Putamen (tissue), 1 donor: ENCODE data around the gene ASCC1.
"Not testable (repeated sequence)": the region's sequence is repeated elsewhere in the genome, so short reads cannot be mapped to it uniquely, and the experiment has no call there.

Experiments used
- DNase-seq: peaks from one replicate; pipeline ENCODE4 v3.0.0-alpha.2; 2016; ENCODE audit warnings: low spot score

The ASCC1 gene

DNA sequence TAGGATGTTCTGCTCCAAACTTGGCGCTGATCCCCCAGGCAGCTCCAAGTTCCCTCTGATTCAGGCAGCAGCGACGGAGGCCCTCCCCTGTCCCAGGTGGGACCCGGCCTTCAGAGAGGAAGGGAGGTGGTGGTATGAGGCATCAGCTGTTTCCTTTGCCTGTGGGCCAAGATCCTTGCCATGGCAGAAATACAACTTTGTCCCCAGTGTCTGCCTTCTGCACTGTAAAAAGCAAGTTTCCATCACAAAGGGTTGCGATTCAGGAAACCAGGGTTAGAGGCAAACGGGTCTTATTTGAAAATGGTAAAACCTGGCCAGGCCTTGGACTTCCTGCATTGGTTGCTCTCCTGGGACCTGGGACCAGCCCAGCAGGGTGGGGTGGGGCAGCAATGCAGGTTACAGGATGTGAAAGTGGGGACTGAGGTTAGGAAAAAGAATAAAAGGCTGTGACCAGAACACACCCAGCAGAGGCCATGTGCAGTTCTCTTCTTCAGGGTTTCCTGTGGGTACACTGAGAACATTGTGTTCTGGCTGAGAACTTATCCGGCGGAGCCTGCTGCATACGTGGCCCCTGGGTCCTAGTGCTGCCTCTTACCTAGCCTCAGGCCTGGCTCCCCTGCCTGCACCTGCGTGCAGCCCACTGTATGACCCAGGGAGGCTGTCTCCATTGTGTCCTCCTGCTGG, 32.5 kb upstream of the ASCC1 start:
- DNase-seq, result peak; percentile 83

DNA sequence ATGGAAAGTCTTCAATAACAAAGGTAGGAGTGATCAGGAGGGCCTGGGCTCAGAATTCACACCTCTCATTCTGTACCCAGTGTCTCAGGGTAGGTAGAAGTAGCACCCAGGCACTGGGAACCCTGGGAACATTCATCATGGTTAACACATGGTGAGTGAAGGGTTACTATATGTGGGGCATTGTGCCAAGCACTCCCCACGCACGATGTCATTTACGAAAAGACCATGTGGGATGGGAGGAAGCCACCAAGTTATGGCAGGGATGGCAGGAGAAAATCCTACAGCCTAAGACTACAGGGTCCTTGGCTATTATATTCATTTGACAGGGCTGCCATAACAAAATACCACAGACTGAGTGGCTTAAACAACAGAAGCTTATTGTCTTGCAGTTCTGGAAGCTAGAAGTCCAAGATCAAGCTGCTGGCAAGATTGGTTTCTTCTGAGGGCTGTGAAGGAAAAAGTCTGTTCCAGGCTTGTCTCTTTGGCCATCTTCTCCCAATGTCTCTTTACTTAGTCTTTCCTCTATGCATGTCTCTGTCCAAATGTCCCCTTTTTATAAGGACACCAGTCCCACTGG, 30.0 kb upstream of the ASCC1 start:
- no peak for DNase-seq

DNA sequence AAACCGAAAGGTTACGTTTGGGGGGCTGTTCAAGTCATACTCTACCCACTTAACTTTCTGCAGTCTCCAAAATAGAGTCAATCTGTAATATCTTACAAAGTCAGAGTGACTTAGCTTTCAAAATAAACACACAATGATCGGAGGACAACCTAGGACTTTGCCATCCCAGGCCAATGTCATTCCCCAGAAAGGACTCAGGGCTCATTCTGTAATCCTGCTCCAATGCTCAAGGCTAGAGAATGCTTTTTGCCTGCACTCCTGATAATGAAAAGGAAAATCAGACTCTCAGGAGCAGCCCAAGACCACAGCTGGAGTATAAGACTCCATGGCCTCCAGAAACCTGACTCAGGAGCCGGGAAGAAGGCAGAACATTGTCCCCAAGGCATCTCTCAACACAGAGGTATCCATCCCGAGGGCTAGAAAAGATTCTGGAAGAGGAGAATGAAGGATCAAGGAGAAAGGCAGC, 28.5 kb upstream of the ASCC1 start:
- DNase-seq, result no peak

DNA sequence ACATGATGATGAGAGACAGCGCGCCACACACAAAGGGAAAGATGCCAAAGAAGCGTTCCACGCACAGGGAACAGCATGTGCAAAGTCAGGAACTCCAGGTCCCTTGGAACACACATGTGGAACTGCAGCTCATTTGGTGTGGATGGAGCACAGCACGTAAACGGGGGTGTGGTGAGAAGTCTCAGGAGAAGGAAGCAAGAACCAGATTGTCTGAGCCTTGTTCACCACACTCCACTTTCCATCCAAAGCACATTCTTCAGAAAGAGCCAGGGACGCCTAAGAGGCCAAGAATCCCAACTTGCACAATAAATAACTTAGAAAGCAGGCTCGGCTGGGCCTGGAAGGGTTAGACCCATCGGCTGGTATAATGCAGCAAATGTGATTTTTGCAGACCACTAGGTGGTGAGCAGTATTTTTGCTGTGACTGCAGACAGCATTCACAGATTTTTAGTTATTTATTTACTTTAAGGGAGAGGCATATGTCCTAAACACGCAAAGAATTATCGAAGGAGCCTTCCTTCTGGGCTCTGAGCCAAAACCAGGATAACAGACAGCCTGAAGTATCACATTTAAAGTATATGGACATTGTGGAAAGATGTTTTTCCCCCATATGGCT, 27.9 kb upstream of the ASCC1 start:
- DNase-seq, result no peak

DNA sequence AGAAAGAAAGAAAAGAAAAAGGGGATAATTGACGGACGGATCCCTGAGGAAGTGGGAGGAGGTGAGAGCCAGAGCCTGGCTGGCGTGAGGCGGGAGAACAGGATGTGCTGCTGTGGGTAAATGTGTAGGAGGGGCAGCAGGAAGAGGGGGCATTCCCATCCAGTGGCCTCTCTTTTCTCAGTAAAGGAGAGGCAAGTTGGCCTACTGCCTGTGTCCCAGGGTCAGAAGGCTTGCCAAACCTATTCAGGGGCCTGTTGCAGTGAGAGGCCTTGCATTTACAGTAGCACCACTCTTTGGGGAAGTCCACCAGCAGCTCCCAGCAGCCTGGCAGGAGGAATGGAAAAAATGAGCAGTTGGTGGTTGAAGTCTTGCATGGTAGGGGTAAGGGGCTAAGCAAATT, 26.6 kb upstream of the ASCC1 start:
- no peak for DNase-seq

DNA sequence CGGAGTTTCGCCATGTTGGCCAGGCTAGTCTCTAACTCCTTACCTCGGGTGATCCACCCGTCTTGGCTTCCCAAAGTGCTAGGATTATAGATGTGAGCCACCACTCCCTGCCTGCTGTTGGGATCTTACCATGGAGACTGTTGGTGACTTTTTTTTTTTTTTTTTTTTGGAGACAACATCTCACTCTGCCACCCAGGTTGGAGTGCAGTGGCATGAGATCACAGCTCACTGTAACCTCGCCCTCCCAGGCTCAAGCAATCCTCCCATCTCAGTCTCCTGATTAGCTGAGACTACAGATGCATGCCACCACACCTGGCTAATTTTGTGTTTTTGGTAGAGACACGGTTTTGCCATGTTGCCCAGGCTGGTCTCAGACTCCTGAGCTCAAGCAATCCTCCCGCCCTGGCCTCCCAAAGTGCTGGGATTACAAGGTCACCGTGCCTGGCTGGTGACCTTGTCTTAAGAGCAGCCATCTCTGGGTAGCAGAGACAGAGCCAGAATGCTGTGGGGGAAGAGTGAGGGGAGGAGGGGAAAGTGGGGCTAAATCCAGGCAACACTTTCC, 25.7 kb upstream of the ASCC1 start:
- no peak for DNase-seq

DNA sequence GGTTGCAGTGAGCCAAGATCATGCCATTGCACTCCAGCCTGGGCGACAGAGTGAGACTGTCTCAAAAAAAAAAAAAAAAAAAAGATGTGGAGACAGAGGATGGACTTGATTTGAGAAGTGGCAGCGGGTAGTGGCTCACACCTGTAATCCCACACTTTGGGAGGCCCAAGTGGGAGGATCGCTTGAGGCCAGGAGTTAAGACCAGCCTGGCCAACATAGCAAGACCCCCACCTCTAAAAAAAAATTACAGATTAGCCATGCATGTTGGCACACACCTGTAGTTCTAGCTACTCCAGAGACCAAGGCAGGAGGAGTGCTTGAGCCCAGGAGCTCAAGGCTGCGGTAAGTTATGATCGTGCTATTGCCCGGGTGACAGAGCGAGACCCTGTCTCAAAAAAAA, 24.3 kb upstream of the ASCC1 start:
- DNase-seq, result no peak

DNA sequence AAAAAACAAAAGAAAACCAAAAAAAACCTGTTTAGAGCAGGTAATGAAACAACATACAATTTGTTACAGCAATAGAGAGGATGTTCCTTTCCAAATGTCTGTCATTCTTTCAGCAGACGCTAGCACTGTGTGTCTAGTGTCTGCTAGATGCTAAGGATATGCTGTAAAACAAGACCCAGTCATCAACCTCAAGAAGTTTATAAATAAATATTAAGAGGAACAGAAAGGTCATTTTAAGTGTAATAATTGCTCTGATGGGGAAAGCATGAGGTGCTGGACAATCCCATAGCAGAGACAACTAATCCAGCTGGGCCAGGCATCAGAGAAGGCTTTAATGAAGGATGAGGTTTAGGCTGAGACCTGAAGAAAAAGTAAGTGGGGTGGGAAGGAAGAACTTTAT, 23.3 kb upstream of the ASCC1 start:
- no peak for DNase-seq

DNA sequence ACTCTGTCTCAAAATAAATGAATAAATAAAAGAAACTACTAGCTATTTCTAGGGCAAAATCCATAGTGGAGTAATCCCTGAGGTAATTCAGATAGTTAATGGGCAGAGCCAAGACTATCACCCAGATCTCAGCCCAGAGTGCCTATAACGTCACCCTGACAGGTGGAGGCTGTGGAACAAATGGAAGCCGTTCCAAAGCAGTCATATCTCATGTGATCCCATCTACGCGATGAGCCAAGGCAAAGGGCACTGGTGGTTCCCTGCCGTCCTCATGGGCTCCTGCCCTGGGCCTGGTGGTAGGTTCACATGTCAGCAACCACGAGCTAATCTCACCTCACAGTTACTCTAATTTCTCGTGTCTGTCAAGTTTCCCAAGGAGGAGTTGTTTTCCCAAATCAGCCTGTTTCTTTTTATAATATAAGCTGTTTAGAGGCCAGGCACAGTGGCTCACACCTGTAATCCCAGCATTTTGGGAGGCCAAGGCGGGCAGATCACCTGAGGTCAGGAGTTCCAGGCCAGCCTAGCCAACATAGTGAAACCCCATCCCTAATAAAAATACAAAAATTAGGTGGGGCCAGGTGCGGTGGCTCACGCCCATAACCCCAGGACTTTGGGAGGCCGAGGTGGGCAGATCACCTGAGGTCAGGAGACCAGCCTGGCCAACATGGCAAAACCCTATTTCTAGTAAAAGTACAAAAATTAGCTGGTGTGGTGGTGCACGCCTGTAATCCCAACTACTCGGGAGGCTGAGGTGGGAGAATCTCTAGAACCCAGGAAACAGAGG, 22.5 kb upstream of the ASCC1 start:
- DNase-seq, result no peak

DNA sequence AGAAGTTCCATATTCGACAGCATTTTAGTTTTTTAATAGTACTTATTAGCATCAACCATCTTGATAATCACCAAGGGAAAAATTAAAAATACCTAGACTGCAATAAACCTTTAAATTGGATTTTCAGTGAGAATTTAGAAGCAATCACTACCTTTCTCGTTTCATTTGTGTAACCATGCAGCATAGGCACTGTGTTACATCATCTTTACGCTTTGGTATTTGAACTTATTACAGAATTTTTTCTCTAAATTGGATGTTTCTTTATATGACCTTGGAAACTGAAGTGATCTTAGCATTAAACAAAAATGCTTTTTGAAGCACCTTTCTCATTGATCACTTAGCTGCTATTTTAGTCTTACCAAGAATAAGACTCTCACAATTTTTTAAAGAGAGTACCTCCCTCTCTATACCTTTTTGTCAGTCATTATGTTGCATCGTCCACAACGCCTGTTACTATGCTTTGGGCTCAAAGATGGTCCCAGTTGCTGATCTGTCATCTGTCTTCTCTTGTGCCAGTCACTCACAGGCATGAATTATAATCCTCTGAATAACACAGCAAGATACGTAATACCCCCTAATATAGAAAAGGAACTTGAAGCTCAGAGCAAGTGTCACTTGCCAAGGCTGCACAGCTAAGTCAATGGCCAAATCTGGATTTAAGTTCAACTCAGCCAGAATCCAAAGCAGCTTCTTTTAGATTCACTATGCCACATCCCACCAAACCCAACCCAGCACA, 19.6 kb upstream of the ASCC1 start:
- no peak for DNase-seq

DNA sequence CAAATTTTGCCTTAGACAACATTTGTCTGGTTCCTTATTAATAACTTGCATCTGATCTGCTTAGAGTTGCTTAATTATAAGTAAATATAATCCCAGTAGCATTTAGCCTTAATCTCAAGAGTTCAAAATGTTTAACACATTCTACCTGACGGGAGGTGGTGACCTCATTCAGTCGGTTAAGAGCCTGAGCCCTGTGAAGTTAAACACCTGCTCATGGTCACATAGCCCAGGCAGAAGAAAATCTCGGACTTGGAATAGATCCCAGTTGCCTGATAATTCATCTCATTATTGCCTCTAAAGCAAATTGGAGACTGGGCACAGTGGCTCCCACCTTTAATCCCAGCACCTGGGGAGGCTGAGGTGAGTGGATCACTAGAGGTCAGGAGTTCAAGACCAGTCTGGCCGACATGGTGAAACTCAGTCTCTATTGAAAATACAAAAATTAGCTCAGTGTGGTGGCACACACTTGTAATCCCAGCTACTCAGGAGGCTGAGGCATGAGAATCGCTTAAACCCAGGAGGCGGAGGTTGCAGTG, 18.6 kb upstream of the ASCC1 start:
- no peak for DNase-seq

DNA sequence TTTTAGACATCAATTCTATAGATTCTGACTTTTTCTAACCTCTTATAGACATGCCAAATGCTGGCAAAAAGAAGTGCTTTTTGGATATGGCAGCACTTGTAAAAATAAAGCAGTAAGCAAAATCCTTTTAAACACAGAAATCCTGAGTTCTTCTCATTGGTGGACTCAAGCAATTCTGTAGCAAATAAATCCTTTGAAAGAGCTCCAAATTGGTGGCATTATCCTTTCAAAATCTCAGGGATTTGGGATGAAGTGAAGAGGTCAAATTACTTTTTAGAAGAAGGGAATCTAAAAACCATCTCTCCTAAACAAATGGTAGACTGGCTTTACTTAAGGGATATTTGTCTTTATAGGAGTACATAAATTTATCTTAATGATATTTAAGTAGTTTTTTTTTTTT, 17.5 kb upstream of the ASCC1 start:
- no peak for DNase-seq

DNA sequence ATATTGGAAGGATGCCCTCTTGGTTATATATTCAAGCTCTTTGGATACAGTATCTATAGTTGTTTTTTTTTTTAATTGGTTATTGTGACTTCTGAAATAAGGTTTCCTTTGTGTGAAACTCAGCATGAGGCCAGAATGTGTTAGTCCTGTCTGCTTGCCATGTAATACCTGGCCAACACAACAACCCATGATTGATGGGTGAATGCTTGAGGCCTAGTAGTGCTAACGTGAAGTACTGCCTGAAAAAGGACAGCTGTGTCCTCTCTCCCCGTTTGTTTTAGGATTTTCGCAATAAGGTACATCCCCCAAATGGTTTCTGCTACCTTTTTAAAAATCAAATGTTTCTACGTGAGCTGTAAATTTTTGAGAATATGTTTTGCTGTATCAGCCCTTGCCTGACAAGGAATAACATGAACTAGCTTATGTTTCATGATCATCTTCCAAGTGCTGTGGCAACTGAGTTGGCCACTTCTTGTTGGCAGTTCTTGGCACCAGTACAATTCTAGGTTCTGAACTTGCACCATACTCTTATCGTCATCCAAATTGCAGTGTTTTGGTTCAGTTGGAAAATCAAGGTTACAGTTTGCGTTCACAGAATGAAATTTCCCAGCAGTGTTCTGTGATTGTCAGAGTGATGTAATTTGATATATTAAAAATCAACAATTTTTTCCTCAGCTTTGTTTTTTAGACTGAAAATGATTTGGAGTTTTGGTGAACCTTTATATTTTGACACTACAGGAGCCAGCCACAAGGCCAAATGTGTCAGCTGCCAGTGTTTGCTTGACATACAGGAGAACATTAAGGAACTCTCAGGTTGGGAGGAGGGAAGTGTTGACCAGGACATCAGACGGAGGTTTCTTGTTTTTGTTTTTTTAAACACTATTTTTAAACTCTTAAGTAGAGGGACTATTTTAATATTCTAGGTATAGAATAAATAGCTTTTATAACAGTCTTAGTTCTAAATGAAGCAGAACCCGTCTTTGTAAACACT, 13.5 kb upstream of the ASCC1 start:
- DNase-seq, result no peak

DNA sequence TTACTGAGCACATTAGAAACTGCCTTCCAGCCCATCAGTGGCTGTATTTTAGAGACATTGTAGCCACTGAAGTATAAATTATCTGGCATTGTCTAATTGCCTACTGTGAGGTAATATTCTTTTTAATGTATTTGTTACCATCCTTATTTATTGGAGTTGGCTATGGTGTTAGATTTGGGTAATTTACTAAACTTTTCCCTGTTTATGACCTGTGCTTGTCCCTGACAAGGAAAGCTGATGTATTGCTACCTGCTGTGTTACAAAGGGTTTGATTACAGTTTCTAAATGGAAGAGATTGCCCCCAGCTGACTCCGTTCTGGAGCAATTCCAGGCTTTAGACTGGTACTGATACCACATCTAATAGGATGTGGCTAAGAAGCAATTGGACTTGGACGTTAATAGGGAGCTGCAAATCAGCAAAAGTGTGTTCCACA, 12.3 kb upstream of the ASCC1 start:
- no peak for DNase-seq

DNA sequence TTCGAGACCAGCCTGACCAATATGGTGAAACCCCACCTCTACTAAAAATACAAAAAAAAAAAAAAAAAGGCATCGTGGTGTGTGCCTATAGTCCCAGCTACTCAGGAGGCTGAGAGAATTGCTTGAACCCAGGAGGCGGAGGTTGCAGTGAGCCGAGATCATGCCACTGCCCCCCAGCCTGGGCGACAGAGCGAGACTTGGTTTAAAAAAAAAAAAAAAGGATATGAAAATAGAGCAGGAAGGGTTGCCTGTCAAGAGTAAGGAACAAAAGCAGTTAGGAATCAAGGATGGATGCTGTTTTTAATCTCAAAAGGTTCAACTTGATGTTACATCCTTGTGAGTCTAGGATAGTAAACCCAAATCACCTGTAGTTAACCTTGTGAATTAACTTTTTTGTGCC, 11.8 kb upstream of the ASCC1 start:
- DNase-seq, result no peak

DNA sequence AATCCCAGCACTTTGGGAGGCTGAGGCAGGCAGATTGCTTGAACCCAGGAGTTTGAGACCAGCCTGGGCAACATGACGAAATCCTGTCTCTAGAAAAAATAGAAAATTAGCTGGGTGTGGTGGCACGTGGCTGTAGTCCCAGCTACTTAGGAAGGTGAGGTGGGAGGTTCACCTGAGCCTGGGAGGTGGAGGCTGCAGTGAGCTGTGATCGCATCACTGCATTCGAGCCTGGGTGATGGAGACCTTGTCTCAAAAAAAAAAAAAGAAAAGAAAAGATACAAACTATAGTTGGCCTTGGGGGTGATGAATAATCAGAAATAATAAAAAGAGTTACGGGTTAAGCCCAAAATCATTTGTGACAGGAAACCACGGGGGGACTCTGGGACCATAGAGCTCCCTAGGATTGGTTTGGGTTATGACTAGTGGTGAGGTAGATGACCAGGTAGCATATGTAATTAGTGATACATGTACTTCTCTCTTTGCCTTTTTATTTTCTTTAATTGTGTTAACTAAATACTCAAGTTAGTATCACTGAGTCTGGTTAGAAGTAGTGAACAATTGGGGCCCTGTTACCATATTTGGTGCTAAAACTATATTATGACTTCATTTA, 10.4 kb upstream of the ASCC1 start:
- DNase-seq, result no peak

DNA sequence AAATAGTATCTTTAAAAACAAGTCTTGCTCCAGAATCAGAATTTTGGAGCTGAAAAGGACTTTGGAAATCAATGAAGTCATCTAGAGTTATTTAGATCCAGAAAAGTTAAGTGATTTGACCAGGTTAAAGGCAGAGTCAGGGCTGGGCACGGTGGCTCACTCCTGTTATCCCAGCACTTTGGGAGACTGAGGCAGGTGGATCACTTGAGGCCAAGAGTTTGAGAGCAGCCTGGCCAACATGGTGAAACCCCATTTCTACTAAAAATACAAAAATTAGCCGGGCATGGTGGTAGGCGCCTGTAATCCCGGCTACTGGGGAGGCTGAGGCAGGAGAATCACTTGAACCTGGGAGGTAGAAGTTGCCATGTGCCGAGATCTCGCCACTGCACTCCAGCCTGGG, 8.1 kb upstream of the ASCC1 start:
- not testable (repeated sequence) for DNase-seq

DNA sequence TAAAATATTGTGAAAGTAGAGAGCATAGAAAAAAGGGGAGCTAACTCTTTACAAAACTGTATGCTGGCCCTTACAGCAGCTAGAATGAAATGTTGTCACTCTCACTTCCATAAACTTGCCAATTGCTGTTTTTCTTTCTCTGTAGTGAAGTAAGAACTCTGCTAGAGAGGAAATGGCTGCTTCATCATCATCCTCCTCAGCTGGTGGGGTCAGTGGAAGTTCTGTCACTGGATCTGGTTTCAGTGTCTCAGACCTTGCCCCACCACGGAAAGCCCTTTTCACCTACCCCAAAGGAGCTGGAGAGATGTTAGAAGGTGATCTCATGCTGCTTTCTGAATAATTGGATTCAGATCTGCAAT, 7.6 kb upstream of the ASCC1 start:
- DNase-seq, result no peak

DNA sequence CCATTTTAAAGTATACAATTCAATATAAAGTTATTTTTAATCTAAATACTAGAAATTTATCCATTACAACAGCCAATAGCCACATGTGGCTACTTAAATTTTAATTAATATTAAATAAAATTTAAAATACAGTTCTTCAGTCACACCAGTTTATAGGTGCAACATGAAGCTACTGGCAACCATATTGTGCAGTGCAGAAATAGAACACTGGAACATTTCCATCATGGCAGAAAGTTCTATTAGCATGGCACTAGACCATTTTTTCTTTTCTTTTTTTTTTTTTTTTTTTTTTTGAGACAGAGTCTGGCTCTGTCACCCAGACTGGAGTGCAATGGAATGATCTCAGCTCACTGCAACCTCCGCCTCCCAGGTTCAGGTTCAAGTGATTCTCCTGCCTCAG, 5.2 kb upstream of the ASCC1 start:
- no peak for DNase-seq

DNA sequence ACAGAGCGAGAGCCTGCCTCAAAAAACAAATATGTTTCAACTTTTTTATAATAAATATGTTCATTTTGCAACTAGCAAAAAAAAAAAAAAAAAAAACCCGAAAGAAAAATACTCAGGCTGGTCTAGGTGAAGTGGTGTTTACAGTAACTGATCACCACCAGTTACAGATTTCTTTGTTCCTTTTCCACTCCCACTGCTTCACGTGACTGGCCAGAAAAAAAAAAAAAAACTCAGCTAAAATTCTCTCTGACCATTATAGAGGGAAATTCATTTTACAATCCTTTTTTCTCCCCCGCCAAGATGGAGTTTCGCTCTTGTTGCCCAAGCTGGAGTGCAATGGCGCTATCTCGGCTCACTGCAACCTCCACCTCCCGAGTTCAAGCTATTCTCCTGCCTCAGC, 4.6 kb upstream of the ASCC1 start:
- DNase-seq, result no peak
